NCI-H524 treated with DMSO at 0.1 percent for 48 hours (cell line): Measurements from ENCODE around the gene AUH.
"Not testable (repeated sequence)": the region's sequence is repeated elsewhere in the genome, so short reads cannot be mapped to it uniquely, and the experiment has no call there.

Experiments
- DNase-seq: peaks from one replicate; lab custom pipeline; 2025; lab: John Stamatoyannopoulos, UW

AUH gene

DNA sequence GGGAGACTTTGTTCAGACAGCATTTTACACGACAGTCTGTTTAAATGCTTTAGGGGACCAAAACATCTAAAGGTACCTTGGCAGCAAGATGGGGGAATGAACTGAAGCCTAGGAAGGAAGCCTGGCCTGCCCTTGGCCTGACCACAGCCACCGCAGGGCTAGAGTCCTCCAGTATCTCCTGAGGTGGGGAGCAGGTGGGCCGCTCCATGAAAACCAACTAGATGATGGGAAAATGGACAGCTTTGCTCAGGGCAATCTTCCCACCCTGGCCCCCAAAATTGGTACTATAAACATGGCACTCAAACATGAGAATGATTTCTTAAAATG is 153.3 kb downstream of the AUH start:
- DNase-seq = no peak

GRCh38 chr9:91207729-91208418 is 153.8 kb downstream of the AUH start:
- DNase-seq = no peak

DNA sequence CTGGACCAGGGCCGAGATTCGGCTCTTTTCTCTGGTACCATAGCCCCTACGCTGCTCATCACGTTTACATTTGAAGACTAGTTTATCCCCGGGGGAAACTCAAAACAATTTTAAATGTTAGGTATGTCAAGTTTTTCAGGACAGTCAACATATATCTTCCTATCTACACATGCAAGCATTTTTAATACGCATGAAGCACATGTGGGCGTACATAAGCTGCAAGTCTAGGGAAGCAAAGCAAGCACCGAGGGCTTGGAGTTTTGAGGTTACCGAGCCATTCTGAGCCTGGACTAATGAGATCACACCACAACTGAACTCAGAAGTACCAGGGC is 154.4 kb downstream of the AUH start:
- no peak for DNase-seq

DNA sequence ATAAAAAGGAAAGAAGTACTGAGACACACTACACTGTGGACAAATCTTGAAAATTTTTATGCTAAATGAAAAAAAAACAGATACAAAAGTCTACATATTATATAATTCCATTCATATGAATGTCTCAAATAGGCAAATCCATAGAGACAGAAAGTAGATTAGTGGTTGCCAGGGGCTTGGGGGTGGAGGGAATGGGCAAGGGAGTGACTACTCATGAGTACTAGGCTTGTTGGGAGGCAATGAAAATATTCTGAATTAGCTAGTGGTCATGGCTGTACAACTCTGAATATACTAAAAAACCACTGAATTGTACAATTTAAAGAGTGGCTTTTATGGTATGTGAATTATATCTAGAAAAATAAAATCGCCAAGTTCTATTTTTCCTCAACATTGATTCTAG is 154.9 kb downstream of the AUH start:
- DNase-seq = no peak

- DNase-seq = no peak
Observed at GRCh38 chr9:91202736-91203283, 158.9 kb downstream of the AUH start.

GRCh38 chr9:91200692-91201336 is 160.9 kb downstream of the AUH start:
- DNase-seq = no peak

DNA sequence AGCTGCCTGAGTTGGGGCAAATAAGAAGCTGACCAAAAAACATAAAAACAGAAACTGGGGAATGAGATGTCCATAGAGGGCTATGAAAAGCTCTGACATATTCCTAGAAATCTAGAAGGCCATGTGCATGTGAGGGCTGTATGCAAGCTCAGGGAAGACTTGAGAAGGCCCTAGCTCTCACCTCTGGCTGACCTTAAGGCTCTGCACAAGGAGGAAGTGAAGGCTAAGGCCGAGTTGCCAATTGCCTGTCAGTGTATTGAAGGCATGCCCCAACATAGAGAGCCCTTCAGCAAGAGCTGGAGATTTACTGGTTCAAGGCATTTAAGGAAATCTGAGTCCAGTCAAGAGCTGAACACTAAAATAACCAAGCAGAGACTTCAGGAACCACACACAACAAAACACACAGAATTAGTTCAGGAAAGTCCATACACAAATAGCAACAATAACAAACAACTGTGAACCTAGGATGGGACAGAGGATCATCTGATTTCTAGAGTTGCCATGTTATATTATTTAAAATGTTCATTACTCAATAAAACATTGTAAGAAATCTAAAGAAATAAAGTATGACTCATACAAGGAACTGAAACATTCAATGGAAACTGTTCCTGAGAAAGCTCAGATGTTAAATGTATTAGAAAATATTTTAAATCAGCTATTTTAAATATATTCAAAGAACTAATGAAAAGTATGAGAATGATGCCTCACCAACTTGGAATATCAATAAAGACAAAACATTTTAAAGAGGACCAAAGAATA is 161.8 kb downstream of the AUH start:
- no peak for DNase-seq

DNA sequence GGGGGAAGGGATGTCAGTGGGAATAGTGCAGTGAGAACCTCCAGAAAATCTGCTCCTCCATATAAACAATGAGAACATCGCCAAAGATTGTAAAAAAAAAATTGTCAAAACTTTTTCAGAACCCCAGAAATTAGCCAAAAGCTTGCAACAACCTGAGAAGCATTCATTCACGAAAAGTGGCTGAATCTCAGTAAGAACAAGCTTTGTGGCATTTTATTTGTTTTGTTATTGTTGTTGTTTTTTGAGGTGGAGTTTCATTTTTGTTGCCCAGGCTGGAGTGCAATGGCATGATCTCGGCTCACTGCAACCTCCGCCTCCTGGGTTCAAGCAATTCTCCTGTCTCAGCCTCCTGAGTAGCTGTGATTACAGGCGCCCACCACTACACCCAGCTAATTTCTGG is 162.8 kb downstream of the AUH start:
- DNase-seq = not testable (repeated sequence)

- DNase-seq = no peak
Observed at GRCh38 chr9:91198405-91198804, 163.3 kb downstream of the AUH start.

DNA sequence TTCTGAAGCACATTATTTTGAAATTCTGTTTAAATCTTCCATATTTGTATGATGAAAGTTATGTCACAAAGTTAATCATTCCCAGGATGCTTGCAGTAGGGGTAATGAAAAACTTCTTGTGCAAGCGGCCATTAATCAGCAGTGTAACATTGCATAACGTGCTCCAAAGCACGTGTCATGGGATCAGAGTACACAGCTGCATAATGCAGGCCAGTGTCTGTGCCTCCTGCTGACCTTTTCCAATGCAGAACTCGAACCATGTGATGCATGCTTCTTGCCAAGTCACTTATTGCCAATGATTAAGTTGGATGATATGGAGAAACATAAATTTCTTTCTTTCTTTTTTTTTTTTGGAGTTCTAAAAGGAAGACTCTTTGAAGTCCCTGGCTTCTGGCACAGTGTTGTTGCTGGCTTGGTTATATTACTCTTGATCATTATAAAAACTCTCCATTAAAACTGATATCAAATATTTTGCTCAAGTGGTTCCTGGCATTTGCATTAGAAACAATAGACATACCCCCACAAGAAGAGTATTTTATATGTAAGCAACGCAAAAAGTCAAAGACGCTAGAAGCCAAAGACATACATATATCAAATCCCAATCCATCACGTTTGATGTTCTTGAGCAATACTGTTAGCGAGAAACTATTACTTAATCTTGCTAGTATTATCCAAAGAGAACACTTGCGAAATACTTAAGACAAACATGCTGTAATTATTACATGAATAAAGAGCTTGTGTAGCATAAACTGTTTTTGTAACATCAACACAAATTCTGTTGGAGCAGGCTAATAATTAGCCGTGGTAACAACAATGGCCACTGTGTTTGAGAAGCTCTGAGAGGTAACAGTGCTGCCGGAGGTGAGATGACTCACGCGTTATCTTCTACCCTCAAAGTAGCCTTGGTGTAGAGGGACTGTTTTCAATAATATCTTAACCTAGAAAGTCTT is 164.2 kb downstream of the AUH start:
- DNase-seq = no peak

DNA sequence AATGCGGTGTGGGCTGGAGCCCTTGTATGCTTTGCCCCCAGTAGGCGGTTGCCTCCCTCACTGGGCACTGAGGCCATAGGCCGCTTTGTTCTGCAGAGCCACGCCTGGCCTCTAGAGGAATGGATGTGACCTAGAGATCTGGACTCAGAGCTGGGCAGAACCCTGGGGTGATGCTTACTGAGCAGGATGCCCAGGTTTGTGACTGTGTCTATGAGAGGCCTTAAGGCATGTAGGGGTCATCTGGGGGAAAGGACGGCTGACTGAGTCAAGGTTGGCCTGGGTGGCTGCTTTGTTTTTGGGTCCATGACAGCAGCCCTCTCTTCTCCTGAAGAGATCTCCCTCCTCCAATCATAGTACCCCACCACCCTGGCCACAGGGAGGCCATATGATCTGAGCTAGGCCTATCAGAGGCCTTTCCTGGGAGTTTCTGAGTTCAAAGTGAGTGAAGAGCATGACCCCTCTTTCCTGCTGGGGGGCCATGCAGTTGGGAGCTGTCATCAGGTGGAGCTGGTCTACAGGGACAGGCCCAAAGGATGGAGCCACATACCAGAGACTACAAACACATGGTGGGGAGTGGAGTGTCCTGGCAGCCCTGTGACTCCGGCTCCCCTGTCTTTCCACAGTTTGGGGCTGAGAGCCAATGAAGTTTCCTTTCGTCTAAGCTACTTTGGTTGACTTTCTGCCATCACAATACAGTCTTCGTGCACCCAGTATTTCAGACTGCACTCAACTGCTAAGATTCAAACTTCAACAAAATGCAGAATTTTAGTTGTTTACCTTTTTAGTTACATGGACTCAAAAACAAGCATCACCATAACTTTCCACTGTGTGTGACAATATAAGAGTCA is 165.4 kb downstream of the AUH start:
- DNase-seq = no peak

DNA sequence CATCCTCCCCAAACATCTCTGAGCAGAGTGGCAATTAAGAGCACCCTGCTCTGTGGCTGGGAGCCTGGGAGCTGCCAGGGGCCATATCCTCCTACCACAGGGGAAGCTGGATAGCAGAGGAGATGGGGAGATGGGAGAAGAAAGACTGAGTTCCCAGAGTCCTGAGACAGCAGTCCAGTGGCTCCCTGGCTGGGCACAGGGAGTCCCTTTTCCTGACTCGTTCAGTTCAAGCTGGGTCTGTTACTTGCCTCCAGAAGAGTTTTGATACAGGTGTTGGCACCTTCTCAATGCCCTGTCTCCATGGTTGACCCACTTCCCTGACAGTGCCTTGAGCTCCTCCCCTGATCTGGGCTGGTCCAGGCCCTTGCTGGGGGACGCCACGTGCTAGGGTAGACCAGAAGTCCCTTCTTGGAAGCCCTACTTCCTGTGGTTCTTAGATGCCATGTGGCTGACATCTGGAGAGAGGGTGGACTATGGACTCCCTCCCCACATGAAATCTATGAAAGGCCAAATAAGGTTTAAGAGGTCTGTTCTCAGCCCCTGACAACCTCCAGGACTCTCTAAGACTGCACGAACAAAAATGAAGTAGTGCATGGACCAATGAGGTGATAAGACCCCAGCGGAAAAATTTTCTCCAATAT is 166.2 kb downstream of the AUH start:
- DNase-seq = no peak

- DNase-seq = peak; percentile 44
Observed at GRCh38 chr9:91193658-91194391, 167.9 kb downstream of the AUH start.

DNA sequence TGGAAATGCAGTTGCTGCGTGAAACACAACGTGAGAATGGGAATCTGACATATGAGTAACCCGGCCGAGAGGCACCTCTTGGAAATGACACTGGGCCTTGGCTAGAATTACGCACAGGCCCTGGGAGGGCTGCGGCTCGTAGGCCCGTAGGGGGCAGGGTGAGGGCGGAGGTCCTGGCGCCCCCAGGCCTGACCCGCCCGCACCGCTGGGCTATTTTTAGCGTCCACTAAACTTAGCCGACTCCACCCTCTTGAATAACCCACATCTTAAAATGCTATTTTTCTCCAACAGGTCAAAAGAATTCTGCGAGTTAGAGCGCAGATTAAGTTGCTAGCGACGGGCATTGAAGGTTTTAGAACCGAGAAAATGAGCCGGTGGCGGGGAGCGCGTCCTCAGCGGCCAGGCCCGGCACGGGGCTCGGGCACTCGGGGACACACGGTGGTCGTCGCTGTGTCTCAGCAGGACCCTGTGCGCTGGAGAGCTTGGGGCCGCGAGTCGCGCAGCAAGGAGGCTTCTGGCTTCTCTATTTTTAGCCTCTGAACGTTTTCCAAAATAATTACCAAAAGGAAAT is 168.5 kb downstream of the AUH start:
- DNase-seq = peak; percentile 19

DNA sequence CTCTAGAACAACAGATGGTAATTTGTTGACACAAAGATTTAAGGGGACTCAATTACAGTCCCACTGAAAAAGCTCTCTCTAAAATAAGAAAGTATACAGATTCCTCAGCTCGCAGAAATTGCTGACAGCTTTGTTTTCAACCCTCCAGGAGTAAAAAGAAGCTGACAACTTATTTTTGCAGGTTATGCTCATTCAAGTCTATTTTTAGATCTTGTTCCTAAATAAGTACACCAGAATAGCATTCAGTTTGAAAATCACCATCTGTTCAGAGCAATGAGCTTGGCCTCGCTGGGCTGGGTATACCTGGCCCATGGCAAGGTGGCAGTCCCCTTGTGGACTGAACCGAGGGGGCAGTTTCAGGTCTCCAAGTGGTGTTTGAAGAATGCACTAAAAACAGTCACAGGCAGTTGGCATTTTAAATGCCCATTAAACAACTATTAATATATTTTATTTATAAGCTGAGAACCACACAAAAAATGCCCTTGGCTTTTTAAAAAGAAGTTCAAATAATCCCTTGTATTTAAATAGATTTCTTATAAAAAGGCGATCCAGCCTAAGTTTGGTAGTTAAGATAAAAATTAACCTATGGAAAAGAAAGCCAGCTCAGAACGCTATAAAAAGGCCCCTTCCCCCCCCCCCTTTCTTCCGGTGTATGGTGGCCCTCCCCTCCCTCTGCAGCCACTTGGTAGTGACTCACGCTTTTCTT is 169.2 kb downstream of the AUH start:
- DNase-seq = peak; percentile 92

GRCh38 chr9:91191411-91192380 is 170.0 kb downstream of the AUH start:
- DNase-seq = no peak

DNA sequence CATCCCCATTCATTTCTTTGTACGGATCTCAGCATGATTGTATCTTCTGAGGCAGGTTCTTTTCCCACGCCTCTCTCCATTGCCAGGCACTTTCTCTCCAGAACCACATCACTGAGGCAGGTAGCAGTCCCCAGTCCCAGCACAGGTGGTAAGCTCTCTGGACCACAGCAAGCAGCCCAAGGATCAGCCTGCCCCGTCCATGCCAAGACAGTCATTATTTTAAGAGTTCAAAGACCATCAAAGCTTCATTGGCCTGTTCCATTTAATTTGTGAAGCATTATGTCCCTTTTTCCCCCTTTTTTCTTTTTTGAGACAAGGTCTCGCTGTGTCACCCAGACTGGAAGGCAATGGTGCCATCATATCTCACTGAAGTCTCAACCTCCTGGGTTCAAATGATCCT is 171.7 kb downstream of the AUH start:
- DNase-seq = no peak
